ENCODE results near the gene BCAR3.

GRCh38 chr1:93669369-93669768 is 12.3 kb downstream of the BCAR3 start:
- TF ChIP-seq GATA2 (IDR thresholded peaks at IDR 0.05; ENCODE audit: low read depth, low read length) (no peak), GATA3 (IDR thresholded peaks at IDR 0.05; ENCODE audit: low read depth, low read length) (no peak)

All from SH-SY5Y (cell line).